Stimulated activated CD4-positive, alpha-beta T cell treated with anti-CD3 and anti-CD28 coated beads, Interleukin-4, amount 100 ng/mL, for 1 hour (primary cell): ENCODE results near the gene KIRREL2.

Experiments
- DNase-seq: peaks from one replicate; pipeline ENCODE4 v3.0.0-alpha.2; 2020

Gene KIRREL2

DNA sequence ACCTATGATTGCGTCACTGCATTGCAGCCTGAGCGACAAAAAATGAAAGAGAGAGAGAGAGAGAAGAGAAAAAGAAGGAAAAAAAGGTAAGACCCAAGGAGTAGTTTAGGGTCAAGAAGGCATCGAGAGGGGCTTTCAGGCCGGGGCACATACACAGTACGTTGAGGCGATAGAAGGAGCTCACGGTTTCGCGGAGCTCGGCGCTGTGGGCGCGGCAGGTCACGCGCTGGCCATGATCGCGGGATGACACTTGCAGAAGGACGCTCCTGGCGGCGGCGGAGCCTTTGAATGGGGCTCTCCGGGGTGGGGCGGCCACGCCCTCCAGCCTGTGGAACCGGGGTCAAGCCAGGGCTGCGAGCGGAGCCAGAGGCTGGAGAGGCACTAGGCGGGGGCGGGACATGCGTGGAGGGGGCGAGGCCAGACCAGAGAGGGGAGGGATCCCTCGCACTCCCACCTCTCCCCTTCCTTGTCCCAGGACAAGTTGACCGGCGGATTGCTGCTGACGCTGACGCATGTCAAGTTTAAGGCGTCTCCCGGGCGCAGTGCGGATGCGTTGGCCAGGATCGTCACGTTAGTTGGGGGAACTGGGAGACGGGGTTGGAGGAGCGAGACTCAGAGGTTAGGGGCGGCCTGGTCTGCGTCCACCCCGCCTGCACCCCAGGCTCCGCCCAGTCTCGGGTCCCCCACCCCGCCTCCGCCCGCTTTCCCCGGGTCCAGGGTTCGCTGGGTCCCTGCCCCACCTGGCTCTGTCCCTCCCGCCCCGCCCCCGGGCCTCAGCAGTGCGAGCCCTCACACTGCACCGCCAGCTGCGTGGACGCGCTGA lies 11.3 kb upstream of the KIRREL2 start:
- no peak for DNase-seq

GRCh38 chr19:35846038-35846668 lies 10.6 kb upstream of the KIRREL2 start:
- DNase-seq: no peak

GRCh38 chr19:35847911-35848310 lies 8.8 kb upstream of the KIRREL2 start:
- no peak for DNase-seq

DNA sequence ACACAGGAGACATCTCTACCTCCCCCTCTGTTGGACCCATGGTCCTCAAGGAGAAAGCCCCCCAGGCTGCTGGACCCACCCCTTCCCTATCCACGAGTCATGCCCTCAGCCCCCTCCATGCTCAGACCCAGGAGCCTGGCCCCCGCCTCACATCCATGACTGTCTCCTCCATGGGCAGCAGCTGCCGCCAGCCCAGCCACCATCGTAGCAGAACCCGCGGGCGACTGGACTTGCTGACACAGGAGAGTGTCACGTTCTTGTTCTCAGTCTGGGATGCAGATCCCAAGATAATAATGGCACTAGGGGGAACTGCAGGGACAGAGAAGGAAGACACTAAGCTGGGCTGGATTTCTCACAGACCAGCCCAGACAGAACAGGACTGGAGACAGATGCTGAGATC lies 8.2 kb upstream of the KIRREL2 start:
- no peak for DNase-seq

DNA sequence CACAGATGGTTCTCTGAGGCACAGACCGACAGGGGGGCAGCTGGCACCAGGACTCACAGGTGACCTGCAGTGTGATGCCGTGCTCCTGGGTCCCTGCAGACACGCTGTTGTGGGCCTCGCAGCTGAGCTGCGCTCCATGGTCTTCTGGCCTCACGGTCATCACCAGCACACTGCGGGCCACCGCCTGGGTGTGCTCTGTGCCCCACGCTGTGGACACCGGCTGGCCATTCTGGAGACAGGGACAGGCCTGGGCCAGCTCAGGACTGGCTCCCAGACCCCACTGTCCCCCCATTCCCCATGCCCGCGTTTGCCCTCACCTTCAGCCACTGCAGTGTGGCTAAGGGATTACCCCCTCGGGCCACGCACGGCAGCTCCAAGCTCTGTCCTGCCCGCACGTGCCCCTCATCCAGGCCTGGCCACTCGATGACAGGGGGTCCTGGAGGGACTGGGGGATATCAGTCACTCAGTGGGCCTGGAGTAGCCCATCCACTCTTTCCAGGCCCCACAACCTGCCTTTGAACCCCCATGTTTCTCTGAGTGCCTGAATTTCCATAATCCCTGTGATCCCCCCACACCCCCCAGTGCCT lies 7.7 kb upstream of the KIRREL2 start:
- DNase-seq: no peak

DNA sequence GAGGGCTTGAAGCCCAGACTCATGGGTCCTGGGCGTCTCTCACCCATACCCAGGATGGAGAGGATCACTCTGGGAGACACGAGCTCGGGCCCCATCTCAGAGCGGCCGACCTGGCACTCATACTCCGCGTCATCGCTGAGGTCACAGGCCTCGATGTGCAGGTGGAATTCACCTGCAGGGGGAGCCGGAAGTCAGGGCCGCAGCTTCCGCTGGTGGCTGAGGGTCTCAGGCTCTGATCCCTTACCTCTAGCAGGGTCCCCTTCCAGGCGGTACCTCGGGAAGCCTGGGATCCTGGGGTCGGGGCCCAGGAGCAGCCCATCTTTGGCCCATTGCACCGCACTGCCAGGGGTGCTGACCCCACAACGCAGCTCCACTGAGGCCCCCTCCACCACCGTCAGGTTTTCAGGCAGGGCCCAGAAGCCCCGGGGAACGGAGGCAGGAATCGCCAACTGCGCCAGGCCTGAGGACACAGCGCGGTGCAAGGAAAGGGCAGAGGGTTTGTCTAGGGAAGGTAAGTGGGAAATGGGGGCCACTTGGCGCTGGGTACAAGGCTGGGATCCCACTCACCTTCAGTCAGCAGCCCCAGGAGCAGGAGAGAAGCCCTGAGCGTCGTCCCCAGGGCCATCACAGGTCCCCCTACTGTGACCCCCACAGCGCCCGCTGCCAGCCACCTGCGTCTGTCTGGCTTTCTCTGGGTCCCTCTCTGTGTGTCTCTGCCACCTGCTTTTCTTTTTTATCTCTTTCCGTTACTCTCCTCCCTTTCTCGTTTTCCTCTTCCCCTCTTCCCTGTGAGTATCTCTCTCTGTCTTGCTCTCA lies 5.3 kb upstream of the KIRREL2 start:
- no peak for DNase-seq

- DNase-seq: no peak
Observed at GRCh38 chr19:35852029-35852780, 4.5 kb upstream of the KIRREL2 start, which contains the start of gene NPHS1. Gene NPHS1, minus strand, starts transcription at chr19:35852504. Its CDS starts 667 bp downstream, at chr19:35851837.

DNA sequence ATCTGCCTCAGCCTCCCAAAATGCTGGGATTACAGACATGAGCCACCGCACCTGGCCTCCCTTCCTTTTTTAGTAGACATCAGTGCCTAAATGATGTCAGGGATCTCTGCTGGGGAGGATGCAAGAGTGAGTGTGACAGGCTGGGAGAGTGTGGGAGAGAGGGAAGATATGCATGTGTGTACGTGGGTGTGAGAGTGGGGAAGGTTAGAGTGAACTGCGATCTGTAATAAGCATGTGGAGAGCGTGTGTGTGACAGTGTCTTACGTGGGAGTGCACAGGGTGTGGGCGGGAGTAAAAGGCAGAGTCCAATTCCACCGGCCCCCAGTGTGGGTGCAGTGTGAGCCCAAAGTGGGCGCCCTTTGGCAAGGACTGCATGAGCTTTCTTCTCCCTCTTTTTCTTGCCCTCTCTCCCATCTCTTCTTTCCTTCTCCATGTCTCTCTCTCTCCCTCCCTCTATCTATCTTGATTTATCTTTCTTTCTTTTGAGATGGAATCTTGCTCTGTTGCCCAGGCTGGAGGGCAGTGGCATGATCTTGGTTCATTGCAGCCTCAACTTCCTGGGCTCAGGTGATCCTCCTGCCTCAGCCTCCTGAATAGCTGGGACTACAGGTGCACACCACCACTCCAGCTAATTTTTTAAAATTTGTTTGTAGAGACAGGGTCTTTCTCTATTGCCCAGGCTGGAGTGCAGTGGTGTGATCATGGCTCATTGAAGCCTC lies 3.5 kb upstream of the KIRREL2 start:
- DNase-seq: no peak

- no peak for DNase-seq
Observed at GRCh38 chr19:35858311-35858710, 1.6 kb downstream of the KIRREL2 start.

DNA sequence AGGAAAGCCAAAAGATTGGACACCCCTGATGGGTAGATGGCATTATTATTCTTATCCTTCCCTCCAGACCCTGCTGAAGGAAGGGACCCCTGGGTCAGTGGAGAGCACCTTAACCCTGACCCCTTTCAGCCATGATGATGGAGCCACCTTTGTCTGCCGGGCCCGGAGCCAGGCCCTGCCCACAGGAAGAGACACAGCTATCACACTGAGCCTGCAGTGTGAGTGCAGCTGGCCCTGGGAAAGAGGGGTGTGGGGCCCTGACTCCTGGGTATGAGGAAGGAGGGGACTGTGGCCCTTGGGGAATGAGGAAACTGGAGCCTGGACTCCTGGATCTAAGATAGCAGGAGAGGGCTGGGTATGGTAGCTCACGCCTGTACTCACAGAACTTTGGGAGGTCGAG lies 2.7 kb downstream of the KIRREL2 start:
- DNase-seq: no peak

- no peak for DNase-seq
Observed at GRCh38 chr19:35860436-35860817, 3.7 kb downstream of the KIRREL2 start.

DNA sequence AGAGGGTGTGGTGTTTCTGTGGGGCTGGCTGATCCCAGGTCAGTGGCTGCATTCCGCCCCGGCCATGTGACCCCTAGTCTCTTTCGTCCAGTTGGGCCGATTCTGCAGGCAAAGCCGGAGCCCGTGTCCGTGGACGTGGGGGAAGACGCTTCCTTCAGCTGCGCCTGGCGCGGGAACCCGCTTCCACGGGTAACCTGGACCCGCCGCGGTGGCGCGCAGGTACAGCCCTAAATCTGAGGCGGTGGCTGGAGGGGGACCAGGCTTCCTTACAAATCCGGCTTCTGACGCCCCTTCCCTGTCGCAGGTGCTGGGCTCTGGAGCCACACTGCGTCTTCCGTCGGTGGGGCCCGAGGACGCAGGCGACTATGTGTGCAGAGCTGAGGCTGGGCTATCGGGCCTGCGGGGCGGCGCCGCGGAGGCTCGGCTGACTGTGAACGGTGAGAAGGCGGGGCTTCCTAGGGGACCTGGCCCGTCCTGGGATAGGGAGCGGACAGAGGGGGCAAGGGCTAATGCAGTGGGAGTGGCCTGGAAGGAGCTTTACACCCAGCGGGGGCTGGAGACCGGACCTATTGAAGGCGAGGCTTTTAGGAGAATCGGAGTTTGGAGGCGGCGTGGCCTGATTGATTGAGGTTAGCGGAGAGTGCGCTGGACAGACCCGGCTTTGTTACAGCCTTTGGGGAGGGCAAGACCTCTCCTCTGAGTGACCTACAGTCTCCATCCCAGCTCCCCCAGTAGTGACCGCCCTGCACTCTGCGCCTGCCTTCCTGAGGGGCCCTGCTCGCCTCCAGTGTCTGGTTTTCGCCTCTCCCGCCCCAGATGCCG lies 4.3 kb downstream of the KIRREL2 start:
- DNase-seq: no peak

GRCh38 chr19:35861640-35862160 lies 5.0 kb downstream of the KIRREL2 start:
- DNase-seq: no peak

GRCh38 chr19:35862528-35862927 lies 5.8 kb downstream of the KIRREL2 start:
- DNase-seq: no peak

DNA sequence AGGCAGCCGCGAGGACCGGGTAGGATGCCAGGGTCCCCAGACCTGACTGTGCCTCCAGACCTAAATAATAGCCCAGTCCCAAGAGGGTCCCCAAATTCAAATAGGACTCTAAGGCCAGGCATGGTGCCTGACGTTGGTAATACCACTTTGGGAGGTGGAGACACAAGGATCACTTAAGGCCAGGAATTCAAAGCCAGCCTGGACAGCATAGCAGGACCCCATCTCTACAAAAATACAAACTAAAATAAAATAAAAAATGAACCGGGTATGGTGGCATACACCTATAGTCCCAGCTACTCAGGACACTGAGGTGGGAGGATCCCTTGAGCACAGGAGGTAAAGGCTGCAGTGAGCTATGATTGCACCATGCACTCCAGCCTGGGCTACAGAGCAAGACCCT lies 6.3 kb downstream of the KIRREL2 start:
- no peak for DNase-seq

- peak; percentile 78 for DNase-seq
Observed at GRCh38 chr19:35868172-35868822, 11.6 kb downstream of the KIRREL2 start, which contains the start of gene APLP1. Gene APLP1, plus strand, starts transcription at chr19:35868574. Its CDS starts 63 bp downstream, at chr19:35868637.

GRCh38 chr19:35868823-35869326 lies 12.2 kb downstream of the KIRREL2 start:
- DNase-seq: no peak

- peak; percentile 81 for DNase-seq
Observed at GRCh38 chr19:35869327-35870123, 12.8 kb downstream of the KIRREL2 start.
